NOMO-1 treated with dmso at 0.1 percent for 144 hours (cell line): ENCODE results near the gene CST4.
"Not testable (repeated sequence)": the region's sequence is repeated elsewhere in the genome, so short reads cannot be mapped to it uniquely, and the experiment has no call there.

Experiments
- DNase-seq: peaks from one replicate; lab custom pipeline; 2025; ENCODE audit not compliant: unreplicated experiment; lab: John Stamatoyannopoulos, UW

CST4 gene

GRCh38 chr20:23689399-23689690, 507 bp upstream of the CST4 start:
- no peak for DNase-seq

DNA sequence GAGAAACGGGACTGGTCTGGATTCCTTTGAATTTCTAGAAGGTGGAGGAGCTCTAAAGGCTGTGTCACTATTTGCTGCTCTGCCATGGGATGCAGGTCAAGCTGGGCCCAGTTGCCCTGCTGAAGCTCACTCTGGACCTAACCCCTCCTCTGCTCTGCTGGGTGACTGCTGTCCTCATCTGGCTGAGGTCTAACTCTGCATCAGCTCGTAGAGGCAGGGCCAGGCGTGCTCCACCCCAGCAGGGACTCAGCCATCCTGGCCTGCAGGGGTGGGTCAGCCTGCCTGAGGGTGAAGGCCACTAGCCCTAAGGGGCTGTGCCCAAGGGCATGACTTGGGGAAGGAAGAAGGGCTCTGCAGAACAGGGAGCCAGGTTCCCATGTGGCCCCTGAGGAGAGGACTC, 852 bp downstream of the CST4 start:
- no peak for DNase-seq

DNA sequence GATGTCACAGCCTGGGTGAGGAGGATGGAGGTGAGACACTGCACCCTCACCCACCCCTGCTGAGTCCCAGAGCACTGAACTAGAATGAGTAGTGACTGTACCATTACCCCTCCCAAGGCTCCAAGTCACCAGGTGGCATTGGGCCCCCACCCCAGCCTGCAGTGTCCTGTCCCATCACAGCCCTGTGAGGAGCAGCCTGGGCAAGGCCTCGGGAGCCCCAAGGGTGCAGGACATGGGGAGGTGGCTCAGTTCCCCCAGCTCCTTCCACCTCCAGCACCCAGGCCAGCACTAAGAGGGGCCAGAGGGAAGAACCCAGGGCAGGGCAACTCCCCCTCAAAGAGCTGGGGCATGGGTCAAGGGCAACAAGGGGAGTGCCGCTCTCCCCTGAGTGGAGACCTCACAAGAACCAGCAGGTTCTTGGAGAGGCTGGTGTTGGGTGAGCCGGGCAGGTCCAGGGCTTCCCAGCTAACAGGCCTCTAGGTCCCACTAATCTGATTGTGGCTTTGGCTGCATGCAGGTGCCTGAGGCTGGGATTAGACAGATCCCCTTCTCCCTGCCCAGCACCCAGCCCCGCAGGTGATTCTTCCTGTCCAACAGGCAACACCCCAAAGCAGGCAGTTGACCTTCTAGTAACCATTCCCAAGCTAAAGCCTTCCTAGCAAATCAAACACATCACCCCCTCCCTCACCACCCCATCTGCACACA, 2.6 kb downstream of the CST4 start:
- no peak for DNase-seq

- DNase-seq, result not testable (repeated sequence)
Measured at GRCh38 chr20:23685529-23685896, 3.3 kb downstream of the CST4 start.

DNA sequence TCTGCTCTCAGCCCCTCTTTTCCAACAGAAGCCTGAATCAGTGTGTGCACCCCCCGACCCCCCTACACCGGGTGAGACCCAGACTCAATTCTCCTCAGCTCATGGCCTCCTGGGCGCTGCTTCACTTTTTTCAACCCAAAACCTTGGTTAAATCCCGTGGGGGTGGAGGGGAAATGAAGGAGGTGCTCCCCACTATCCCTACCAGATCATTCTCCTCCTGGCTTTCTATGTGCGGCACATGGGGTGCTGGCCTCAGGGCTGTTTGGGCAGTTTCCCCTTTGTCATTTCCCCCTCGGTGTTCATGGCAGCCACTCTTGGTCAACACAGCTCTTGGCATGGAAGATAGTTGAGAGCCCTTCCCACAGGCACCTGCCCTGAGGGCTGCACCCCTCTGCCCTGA, 4.6 kb downstream of the CST4 start:
- no peak for DNase-seq

- DNase-seq, result no peak
Measured at GRCh38 chr20:23683807-23684206, 5.0 kb downstream of the CST4 start.

GRCh38 chr20:23683281-23683680, 5.6 kb downstream of the CST4 start:
- no peak for DNase-seq

DNA sequence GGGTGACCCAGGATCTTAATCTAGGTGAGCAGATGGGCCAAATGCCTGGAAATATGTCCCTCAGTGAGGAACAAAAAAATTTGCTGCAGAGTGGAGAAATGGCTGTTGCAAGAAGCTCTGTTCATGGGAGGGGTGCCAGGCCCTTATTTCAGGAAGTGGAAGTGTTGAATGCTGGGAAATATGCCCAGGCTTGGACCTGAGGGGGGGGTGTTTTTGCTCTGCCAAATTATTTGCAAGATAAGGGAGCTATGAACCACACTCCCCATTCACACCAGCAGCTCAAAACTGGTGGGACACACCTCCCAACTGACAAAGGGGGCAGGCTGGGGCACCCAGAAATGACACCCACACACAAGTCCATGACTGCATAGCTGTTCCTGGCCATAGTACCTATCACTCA, 8.7 kb downstream of the CST4 start:
- no peak for DNase-seq

DNA sequence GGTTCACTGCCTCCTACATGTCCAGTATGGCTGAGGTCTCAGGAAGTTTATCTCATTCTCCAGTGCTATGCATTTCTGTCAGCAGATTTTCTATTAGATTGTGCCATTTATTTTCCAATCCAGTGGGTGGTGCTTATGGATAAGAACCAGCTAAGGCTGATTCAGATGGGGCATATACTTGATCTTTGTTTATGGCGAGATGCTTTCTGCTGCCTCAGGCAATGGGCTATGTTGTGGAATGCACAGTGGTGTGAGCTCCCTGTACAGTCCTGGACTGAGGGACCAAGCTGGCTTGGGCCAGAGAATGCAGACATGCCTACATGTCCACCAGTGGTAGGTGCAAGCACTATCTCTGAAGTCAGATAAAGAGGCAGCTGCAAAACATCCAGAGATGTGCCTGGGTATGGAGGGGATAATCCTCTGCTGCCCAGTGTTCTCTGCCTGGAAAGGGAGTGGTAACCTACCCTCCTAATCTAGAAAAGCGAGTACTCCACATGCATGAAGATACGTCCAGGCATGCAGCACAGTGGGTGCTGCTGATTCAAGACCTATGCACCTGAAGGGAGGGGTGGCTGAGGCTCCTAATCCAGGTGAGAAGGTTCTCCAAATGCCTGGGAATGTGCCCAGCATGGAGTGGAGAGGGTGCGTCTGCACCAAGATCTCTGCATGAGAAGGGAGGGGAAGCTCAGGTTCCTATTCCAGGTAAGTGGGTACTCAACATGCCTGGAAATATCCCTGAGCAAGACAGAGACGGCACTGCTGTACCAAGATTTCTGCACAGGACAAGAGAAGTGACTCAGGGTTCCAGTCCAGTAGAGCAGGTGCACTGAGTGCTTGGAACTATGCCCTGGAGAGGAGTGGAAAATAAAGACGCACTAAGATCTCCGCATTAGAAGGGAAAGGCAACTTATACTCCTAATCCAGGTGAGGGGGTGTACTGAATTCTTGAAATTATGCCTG, 9.4 kb downstream of the CST4 start:
- DNase-seq, result no peak

DNA sequence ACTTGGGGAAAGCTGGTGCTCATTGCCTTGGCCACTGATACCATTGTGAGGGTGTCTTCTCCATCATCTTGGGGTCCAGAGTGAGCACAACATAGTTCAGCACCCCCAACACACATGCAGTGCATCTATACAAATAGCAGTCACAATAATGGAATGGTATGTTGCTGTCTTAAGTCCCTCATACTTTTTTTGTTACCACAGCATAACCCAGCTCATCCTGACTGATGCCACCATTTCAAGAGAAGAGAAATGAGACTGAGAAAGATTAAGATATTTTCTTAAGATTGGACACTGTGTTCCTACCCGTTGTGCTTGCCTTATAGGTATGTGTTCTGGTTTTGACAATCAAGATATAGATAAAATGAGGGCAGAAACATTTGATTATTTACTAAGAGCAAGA, 15.6 kb downstream of the CST4 start:
- DNase-seq, result no peak

DNA sequence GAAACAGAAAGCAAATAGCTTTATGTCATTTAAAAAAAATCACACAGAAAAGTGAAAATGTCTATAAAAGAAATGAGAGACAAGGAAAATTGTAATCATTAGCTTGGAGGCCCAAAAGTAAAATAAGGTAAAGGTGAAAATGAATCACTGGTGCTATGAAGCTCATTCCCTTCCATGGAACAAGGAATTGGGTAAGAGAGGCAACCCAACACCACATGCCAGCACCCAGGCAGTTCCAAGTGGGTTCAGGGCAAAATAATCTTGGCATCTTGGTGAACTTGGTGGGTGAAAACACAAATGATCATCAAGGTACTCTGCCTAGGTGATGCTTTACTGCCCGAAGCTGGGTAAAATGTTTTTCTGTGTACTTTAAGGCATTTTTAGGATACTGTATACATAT, 16.7 kb downstream of the CST4 start:
- no peak for DNase-seq

GRCh38 chr20:23671479-23671878, 17.4 kb downstream of the CST4 start:
- no peak for DNase-seq

GRCh38 chr20:23670361-23670760, 18.5 kb downstream of the CST4 start:
- DNase-seq, result no peak

- no peak for DNase-seq
Measured at GRCh38 chr20:23669866-23670265, 19.0 kb downstream of the CST4 start.

DNA sequence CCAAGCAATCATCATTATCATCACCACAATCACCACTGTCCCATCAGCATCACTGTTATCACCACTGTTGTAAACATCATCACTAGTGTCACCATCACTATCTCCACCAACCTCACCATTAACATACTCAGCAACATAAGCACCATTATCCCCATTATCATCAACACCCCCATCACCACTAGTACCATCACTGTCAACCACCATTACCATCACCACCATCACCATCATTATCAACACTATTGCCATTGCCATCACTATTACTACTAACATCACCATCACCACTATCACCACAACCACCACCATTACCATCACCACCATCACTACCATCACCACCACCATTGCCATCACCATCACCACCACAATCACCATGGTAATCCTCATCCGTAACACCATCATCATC, 19.5 kb downstream of the CST4 start:
- DNase-seq, result no peak

DNA sequence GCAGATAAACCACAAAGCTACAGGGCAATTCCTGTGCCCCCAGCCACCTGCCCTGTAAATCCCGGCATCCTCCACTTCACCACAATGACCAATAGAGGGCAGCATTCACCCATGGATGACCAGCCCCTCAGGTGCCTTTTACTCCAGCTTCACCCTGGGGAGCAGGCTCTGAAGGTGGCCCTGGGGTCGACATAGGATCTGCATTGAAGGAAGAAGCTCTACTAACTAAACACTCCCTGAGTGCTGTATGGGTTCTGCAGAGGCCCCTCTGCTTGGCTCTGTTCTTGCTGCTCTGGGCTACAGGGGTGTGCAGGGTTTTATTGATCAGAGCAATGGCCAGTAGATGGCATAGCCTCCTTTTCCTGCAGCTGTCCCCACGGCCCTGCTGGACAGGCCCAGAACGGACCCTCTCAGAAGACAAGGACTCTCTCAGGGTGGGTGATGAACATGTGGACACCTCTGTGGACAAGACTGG, 20.3 kb downstream of the CST4 start:
- peak; percentile 5 for DNase-seq

DNA sequence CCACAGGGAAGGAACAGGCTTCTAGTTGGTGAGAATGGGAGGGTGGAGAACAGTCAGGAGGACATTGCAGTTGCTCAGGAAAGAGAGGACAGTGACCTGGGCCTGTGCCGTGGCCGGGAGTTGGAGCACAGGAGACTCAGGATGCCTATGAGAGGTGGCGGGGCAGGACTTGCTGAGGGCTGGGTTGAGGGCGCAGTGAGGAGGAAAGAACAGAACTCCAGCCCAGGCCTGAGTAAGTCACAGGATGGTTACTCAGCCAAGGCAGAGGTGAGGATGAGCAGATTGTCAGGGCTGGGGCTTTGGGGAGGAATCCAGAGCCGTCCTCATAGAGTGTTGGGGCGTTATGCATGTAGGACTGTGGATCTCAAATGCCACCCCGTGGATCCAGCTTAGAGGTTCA, 21.2 kb downstream of the CST4 start:
- DNase-seq, result no peak

DNA sequence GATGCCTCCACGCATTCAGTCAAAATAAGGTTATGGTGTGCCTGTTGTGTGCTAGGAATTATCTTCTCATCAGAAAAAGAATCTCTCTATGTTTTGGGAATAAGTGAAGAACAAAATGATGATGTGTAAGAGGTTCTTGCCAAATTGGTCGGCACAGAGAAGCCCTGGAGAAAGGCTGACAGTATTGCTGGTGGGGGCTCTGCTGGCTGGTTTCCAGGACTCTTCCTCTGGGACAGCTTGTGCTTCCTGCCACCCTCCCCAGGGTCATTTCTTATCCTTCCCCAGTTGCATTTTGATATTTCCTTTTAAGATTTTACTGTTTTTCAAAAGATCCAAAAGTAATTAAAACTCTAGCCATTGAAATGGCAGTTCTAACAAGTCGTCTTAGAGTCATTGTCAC, 22.1 kb downstream of the CST4 start:
- DNase-seq, result no peak

DNA sequence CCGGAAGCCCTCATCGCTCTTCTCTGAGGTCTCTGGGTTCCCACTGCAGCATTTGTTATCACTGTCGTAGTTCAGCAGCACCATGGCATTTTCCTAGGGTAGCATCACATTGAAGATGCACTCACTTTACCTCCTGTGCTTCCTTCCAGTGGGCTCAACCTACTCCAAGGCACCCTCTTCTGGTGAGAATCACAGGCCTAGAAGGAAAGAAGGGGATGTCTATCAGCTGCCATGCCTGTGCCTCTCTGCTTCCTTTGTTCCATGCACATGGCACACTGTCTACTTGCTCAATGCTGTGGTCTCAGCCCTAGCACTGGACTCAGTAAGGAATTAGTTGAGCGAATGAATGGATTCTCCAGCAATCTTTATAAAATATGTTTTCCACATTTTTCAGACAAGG, 22.6 kb downstream of the CST4 start:
- no peak for DNase-seq

DNA sequence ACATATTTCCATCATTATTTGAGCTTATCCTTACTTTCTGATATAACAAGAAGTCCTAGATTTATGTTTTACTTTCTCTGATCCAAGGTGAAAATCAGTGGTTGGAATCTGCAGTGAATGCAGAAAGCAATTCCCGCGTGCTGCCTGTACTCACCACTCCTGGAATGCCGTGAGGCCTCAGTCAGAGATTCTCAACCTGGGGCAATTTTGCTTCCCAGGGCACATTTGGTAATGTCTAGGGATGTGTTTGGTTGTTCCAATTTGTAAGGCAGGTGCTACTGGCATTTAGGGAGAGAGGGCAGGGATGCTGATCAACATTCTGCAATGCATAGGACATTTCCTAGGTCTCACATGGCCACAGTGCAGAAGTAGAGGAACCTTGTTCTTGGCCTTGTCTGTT, 23.9 kb downstream of the CST4 start:
- no peak for DNase-seq

- DNase-seq, result not testable (repeated sequence)
Measured at GRCh38 chr20:23664046-23664445, 24.8 kb downstream of the CST4 start.

GRCh38 chr20:23663180-23663579, 25.7 kb downstream of the CST4 start:
- no peak for DNase-seq
